CD4-positive, alpha-beta T cell treated with Interleukin-6 for 4 hours (primary cell): ENCODE data around the gene MPHOSPH9.
"Not testable (repeated sequence)": the region's sequence is repeated elsewhere in the genome, so short reads cannot be mapped to it uniquely, and the experiment has no call there.

ENCODE experiments used
- DNase-seq: peaks from one replicate; pipeline ENCODE4 v3.0.0-alpha.2; 2020; ENCODE audit warnings: mixed read lengths

MPHOSPH9 gene

GRCh38 chr12:123258593-123258992, 25.7 kb upstream of the MPHOSPH9 start:
- DNase-seq = no peak

DNA sequence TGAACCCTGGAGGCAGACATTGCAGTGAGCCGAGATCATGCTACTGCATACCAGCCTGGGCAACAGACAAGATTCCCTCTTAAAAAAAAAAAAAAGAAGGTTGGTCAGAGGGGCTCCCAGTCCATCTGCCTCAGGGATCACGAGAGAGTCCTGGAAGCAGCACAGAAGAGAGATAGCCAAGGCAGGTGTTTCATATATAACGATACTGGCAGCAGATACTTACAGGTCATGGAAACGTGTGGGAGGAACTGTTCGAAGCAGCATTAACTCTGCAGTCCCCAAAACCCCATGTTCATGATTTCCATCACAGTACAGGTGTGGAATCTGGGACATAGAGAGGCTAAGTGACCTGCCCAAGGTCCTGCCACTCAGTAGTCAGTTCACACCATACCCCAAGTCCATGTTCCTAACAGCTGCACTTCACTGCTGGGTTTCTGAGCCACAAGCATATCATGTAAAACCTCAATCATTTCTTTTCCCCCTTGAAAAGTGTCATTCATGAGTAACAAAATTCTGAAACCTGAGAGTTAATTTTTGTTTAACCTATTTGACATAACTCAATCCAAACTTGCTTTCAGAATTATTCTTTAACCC, 22.0 kb upstream of the MPHOSPH9 start:
- no peak for DNase-seq

DNA sequence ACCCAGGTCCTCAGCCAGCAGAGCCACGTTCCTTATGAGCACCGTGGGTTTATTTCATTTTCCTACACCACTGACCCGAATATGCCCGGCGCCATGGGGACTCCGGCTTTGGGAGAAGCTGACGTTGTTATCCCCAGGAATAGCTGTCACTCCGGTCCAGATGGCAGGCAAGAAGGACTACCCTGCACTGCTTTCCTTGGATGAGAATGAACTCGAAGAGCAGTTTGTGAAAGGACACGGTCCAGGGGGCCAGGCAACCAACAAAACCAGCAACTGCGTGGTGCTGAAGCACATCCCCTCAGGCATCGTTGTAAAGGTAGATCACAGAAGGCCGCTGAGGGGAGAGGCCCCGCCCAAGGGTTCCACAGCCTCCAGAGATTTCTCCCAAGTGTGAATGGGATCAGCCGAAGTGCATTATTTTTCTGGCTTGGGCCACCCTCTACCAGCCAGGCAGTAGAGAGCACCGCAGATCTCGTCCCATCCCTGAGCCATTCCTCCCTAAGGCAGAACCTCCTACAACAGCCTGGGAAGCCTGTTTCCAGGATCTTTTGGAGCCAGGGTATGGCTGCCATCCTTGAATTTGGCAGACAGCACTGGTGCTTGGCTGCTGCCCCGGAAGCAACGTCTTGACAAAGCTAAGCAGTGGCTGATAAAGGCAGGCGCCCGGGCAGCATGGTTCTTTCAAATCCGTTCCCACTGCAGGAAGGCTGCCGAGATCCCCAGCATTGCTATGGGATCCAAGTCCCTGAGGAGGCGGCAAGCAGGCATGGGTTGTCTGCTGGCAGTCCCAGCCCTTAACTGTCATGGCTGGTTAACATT, 20.9 kb upstream of the MPHOSPH9 start:
- no peak for DNase-seq

DNA sequence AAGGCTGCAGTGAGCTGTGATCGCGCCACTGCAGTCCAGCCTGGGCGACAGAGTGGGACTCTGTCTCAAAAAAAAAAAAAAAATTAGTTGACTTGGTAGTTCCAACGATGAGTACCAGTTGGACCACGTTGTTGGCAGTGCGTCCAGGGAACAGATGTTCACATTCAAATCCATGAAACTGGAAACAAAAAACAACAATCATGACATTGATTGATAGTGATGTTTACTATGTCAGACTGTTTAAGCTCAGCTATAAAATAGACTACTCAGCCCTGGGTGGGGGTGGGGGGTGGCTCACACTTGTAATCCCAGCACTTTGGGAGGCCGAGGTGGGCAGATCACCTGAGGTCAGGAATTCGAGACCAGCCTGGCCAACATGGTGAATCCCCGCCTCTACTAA, 19.4 kb upstream of the MPHOSPH9 start:
- DNase-seq = not testable (repeated sequence)

DNA sequence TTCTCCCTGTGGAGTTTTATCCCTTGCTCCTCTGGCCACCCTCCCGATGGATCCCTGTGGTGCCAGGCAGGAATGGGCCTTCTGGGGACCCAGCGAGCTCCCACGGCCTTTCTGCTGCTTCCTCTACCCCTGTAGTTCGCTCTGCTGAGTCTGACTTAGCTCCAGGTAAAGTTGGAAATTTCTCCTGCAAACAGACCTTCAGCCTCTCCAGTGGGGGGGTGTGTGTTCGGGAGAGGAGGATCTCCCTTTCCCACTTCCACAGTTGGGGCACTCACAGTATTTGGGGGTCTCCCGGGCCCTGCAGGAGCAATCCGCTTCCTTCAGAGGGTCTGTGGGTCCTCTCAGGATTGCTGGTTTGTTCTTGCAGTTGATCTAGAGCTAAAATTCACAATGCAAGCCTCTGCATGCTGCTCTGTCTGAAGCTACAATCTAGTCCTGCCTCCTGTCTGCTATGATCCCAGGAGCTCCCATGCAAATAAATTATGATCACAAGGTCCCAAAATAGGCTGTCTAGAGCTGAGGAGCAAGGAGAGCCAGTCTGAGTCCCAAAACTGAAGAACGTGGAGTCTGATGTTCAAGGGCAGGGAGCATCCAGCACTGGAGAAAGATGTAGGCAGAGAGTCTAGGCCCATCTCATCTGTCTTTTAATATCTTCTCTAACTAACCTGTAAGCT, 18.6 kb upstream of the MPHOSPH9 start:
- no peak for DNase-seq

DNA sequence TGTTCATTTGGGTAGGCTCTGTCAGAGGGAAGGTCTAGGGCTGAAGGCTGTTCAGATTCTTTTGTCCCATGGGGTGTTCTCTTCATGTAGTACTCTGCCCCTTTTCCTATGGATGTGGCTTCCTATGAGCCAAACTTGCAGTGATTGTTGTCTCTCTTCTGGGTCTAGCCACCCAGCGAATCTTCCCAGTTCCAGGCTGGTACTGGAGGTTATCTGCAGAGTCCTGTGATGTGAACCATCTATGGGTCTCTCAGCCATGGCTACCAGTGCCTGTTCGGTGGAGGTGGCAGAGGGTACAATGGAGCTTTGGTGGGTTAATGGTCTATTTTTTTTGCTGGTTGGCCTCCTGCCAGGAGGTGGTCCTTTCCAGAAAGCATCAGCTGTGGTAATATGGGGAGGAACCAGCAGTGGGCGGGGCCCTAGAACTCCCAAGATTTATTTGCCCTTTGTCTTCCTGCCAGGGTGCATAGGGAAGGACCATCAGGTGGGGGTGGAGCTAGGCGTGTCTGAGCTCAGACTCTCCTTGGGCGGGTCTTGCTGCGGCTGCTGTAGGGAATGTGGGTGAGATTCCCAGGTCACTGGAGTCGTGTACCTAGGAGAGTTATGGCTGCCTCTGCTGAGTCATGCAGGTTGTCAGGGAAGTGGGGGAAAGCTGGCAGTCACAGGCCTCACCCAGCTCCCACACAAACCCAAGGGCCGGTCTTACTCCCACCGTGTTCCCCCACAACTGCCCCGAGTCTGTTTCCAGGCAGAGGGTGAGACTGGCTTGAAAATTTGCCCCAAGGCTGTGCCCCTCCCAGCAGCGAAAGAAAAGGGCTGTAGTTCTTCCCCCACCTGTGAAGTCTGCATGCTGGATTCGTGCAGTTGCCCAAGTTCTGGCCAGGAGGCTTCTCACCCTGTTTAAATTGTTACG, 17.8 kb upstream of the MPHOSPH9 start:
- DNase-seq = no peak

GRCh38 chr12:123248996-123249741, 16.2 kb upstream of the MPHOSPH9 start:
- not testable (repeated sequence) for DNase-seq

GRCh38 chr12:123248129-123248528, 15.2 kb upstream of the MPHOSPH9 start:
- not testable (repeated sequence) for DNase-seq

GRCh38 chr12:123245678-123246077, 12.7 kb upstream of the MPHOSPH9 start:
- DNase-seq = no peak

- DNase-seq = no peak
Observed at GRCh38 chr12:123243671-123244262, 10.8 kb upstream of the MPHOSPH9 start.

GRCh38 chr12:123242116-123242904, 9.4 kb upstream of the MPHOSPH9 start:
- DNase-seq = peak; percentile 42

GRCh38 chr12:123238961-123239360, 6.0 kb upstream of the MPHOSPH9 start:
- no peak for DNase-seq

GRCh38 chr12:123238330-123238682, 5.4 kb upstream of the MPHOSPH9 start:
- DNase-seq = no peak

GRCh38 chr12:123237646-123238329, 4.8 kb upstream of the MPHOSPH9 start:
- peak; percentile 81 for DNase-seq

GRCh38 chr12:123233505-123234308, 766 bp upstream of the MPHOSPH9 start:
- no peak for DNase-seq

DNA sequence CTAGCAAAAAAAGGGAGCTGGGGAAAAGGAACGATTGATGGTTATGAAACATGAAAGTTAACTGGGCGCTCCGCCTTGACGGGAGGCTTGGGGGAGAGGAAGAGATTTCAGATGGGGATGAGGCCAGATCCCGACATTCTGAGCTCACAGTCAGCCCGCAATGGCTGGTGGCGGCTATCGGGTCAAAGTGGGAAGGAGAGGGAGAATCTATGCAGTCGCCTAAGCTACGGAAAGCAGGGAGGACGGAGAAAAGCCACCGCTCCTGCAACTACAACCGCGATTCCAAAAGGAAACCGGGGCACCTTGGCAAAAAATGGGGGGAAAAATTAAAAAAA, 502 bp downstream of the MPHOSPH9 start:
- no peak for DNase-seq

GRCh38 chr12:123231931-123232330, 1.0 kb downstream of the MPHOSPH9 start:
- DNase-seq = no peak

- no peak for DNase-seq
Observed at GRCh38 chr12:123229051-123229450, 3.9 kb downstream of the MPHOSPH9 start.

GRCh38 chr12:123227581-123228258, 5.2 kb downstream of the MPHOSPH9 start:
- DNase-seq = no peak
